ENCODE data around the gene KDM4C.
"Not testable (repeated sequence)": the region's sequence is repeated elsewhere in the genome, so short reads cannot be mapped to it uniquely, and the experiment has no call there.

KDM4C gene

GRCh38 chr9:6944093-6944551 is 186.3 kb downstream of the KDM4C start:
- no peaks in the 10 kb centered on the region for H3K36me3 ChIP-seq (ENCODE audit: control insufficient read depth in 2 of 2, insufficient read depth in 2 of 2, low read length in 2 of 2)
- no peaks in the 10 kb centered on the region for H3K9me3 ChIP-seq (ENCODE audit: control insufficient read depth in 2 of 2, low read length in 2 of 2)
- no peak overlapping the region for H3K4me3 ChIP-seq (ENCODE audit: low read length in 2 of 2)
- H3K4me1 ChIP-seq (ENCODE audit: control insufficient read depth in 2 of 2, insufficient read depth in 2 of 2, low read length in 2 of 2): no peaks in the 10 kb centered on the region
- H3K9ac ChIP-seq (ENCODE audit: low read depth in 1 of 2, low read length in 2 of 2): no peak overlapping the region
- no peak overlapping the region for H3K27ac ChIP-seq (ENCODE audit: low read depth in 2 of 2, low read length in 2 of 2)
- H3K27me3 ChIP-seq (ENCODE audit: control insufficient read depth in 2 of 2, insufficient read depth in 2 of 2, low read length in 2 of 2): no peaks in the 10 kb centered on the region

GRCh38 chr9:6944896-6945295 is 187.1 kb downstream of the KDM4C start:
- Histone ChIP-seq H3K9ac (ENCODE audit: low read depth in 1 of 2, low read length in 2 of 2) (no peak overlapping the region), H3K27me3 (ENCODE audit: control insufficient read depth in 2 of 2, insufficient read depth in 2 of 2, low read length in 2 of 2) (no peaks in the 10 kb centered on the region), H3K36me3 (ENCODE audit: control insufficient read depth in 2 of 2, insufficient read depth in 2 of 2, low read length in 2 of 2) (no peaks in the 10 kb centered on the region), H3K9me3 (ENCODE audit: control insufficient read depth in 2 of 2, low read length in 2 of 2) (no peaks in the 10 kb centered on the region), H3K27ac (ENCODE audit: low read depth in 2 of 2, low read length in 2 of 2) (no peak overlapping the region), H3K4me3 (ENCODE audit: low read length in 2 of 2) (no peak overlapping the region), H3K4me1 (ENCODE audit: control insufficient read depth in 2 of 2, insufficient read depth in 2 of 2, low read length in 2 of 2) (no peaks in the 10 kb centered on the region)

GRCh38 chr9:6945816-6946215 is 188.0 kb downstream of the KDM4C start:
- H3K9me3 ChIP-seq (ENCODE audit: control insufficient read depth in 2 of 2, low read length in 2 of 2): no peaks in the 10 kb centered on the region
- no peaks in the 10 kb centered on the region for H3K36me3 ChIP-seq (ENCODE audit: control insufficient read depth in 2 of 2, insufficient read depth in 2 of 2, low read length in 2 of 2)
- no peak overlapping the region for H3K9ac ChIP-seq (ENCODE audit: low read depth in 1 of 2, low read length in 2 of 2)
- no peaks in the 10 kb centered on the region for H3K27me3 ChIP-seq (ENCODE audit: control insufficient read depth in 2 of 2, insufficient read depth in 2 of 2, low read length in 2 of 2)
- no peak overlapping the region for H3K4me3 ChIP-seq (ENCODE audit: low read length in 2 of 2)
- H3K27ac ChIP-seq (ENCODE audit: low read depth in 2 of 2, low read length in 2 of 2): no peak overlapping the region
- no peaks in the 10 kb centered on the region for H3K4me1 ChIP-seq (ENCODE audit: control insufficient read depth in 2 of 2, insufficient read depth in 2 of 2, low read length in 2 of 2)

GRCh38 chr9:6946583-6947166 is 188.9 kb downstream of the KDM4C start:
- Histone ChIP-seq H3K9ac (ENCODE audit: low read depth in 1 of 2, low read length in 2 of 2) (no peak overlapping the region), H3K27ac (ENCODE audit: low read depth in 2 of 2, low read length in 2 of 2) (no peak overlapping the region), H3K27me3 (ENCODE audit: control insufficient read depth in 2 of 2, insufficient read depth in 2 of 2, low read length in 2 of 2) (no peaks in the 10 kb centered on the region), H3K4me1 (ENCODE audit: control insufficient read depth in 2 of 2, insufficient read depth in 2 of 2, low read length in 2 of 2) (no peaks in the 10 kb centered on the region), H3K9me3 (ENCODE audit: control insufficient read depth in 2 of 2, low read length in 2 of 2) (no peaks in the 10 kb centered on the region), H3K36me3 (ENCODE audit: control insufficient read depth in 2 of 2, insufficient read depth in 2 of 2, low read length in 2 of 2) (no peaks in the 10 kb centered on the region), H3K4me3 (ENCODE audit: low read length in 2 of 2) (no peak overlapping the region)

GRCh38 chr9:6948921-6949320 is 191.1 kb downstream of the KDM4C start:
- H3K4me1 ChIP-seq (ENCODE audit: control insufficient read depth in 2 of 2, insufficient read depth in 2 of 2, low read length in 2 of 2); H3K27ac ChIP-seq (ENCODE audit: low read depth in 2 of 2, low read length in 2 of 2); H3K27me3 ChIP-seq (ENCODE audit: control insufficient read depth in 2 of 2, insufficient read depth in 2 of 2, low read length in 2 of 2); H3K36me3 ChIP-seq (ENCODE audit: control insufficient read depth in 2 of 2, insufficient read depth in 2 of 2, low read length in 2 of 2); H3K4me3 ChIP-seq (ENCODE audit: low read length in 2 of 2); H3K9me3 ChIP-seq (ENCODE audit: control insufficient read depth in 2 of 2, low read length in 2 of 2); H3K9ac ChIP-seq (ENCODE audit: low read depth in 1 of 2, low read length in 2 of 2): not testable (repeated sequence)

GRCh38 chr9:6955251-6955921 is 197.6 kb downstream of the KDM4C start:
- peaks cover 4 to 10% of the 10 kb centered on the region in 2 donors for H3K4me1 ChIP-seq (ENCODE audit: control insufficient read depth in 2 of 2, insufficient read depth in 2 of 2, low read length in 2 of 2)
- no peak overlapping the region for H3K4me3 ChIP-seq (ENCODE audit: low read length in 2 of 2)
- H3K36me3 ChIP-seq (ENCODE audit: control insufficient read depth in 2 of 2, insufficient read depth in 2 of 2, low read length in 2 of 2): peaks cover 0 to 2% of the 10 kb centered on the region in 2 donors
- H3K27me3 ChIP-seq (ENCODE audit: control insufficient read depth in 2 of 2, insufficient read depth in 2 of 2, low read length in 2 of 2): no peaks in the 10 kb centered on the region
- no peak overlapping the region for H3K9ac ChIP-seq (ENCODE audit: low read depth in 1 of 2, low read length in 2 of 2)
- no peak overlapping the region for H3K27ac ChIP-seq (ENCODE audit: low read depth in 2 of 2, low read length in 2 of 2)
- no peaks in the 10 kb centered on the region for H3K9me3 ChIP-seq (ENCODE audit: control insufficient read depth in 2 of 2, low read length in 2 of 2)

GRCh38 chr9:6956879-6957278 is 199.1 kb downstream of the KDM4C start:
- Histone ChIP-seq H3K9ac (ENCODE audit: low read depth in 1 of 2, low read length in 2 of 2) (no peak overlapping the region), H3K4me1 (ENCODE audit: control insufficient read depth in 2 of 2, insufficient read depth in 2 of 2, low read length in 2 of 2) (peaks cover 4 to 10% of the 10 kb centered on the region in 2 donors), H3K4me3 (ENCODE audit: low read length in 2 of 2) (no peak overlapping the region), H3K27ac (ENCODE audit: low read depth in 2 of 2, low read length in 2 of 2) (no peak overlapping the region), H3K9me3 (ENCODE audit: control insufficient read depth in 2 of 2, low read length in 2 of 2) (no peaks in the 10 kb centered on the region), H3K36me3 (ENCODE audit: control insufficient read depth in 2 of 2, insufficient read depth in 2 of 2, low read length in 2 of 2) (peaks cover 0 to 6% of the 10 kb centered on the region in 2 donors), H3K27me3 (ENCODE audit: control insufficient read depth in 2 of 2, insufficient read depth in 2 of 2, low read length in 2 of 2) (no peaks in the 10 kb centered on the region)

GRCh38 chr9:6959270-6960000 is 201.7 kb downstream of the KDM4C start:
- Histone ChIP-seq H3K27me3 (ENCODE audit: control insufficient read depth in 2 of 2, insufficient read depth in 2 of 2, low read length in 2 of 2) (no peaks in the 10 kb centered on the region), H3K36me3 (ENCODE audit: control insufficient read depth in 2 of 2, insufficient read depth in 2 of 2, low read length in 2 of 2) (peaks cover 0 to 6% of the 10 kb centered on the region in 2 donors), H3K4me3 (ENCODE audit: low read length in 2 of 2) (peak overlapping the region in 1 of 2 donors; percentile 23), H3K27ac (ENCODE audit: low read depth in 2 of 2, low read length in 2 of 2) (peak overlapping the region; percentile 6 to 34), H3K9me3 (ENCODE audit: control insufficient read depth in 2 of 2, low read length in 2 of 2) (no peaks in the 10 kb centered on the region), H3K9ac (ENCODE audit: low read depth in 1 of 2, low read length in 2 of 2) (no peak overlapping the region), H3K4me1 (ENCODE audit: control insufficient read depth in 2 of 2, insufficient read depth in 2 of 2, low read length in 2 of 2) (peaks cover 4 to 12% of the 10 kb centered on the region in 2 donors)

- Histone ChIP-seq H3K9ac (ENCODE audit: low read depth in 1 of 2, low read length in 2 of 2) (no peak overlapping the region), H3K27ac (ENCODE audit: low read depth in 2 of 2, low read length in 2 of 2) (no peak overlapping the region), H3K4me1 (ENCODE audit: control insufficient read depth in 2 of 2, insufficient read depth in 2 of 2, low read length in 2 of 2) (peaks cover 4 to 12% of the 10 kb centered on the region in 2 donors), H3K9me3 (ENCODE audit: control insufficient read depth in 2 of 2, low read length in 2 of 2) (no peaks in the 10 kb centered on the region), H3K4me3 (ENCODE audit: low read length in 2 of 2) (no peak overlapping the region), H3K27me3 (ENCODE audit: control insufficient read depth in 2 of 2, insufficient read depth in 2 of 2, low read length in 2 of 2) (no peaks in the 10 kb centered on the region), H3K36me3 (ENCODE audit: control insufficient read depth in 2 of 2, insufficient read depth in 2 of 2, low read length in 2 of 2) (peaks cover 0 to 6% of the 10 kb centered on the region in 2 donors)
Observed at GRCh38 chr9:6960777-6961176, 203.0 kb downstream of the KDM4C start.

GRCh38 chr9:6961845-6962522 is 204.2 kb downstream of the KDM4C start:
- Histone ChIP-seq H3K9me3 (ENCODE audit: control insufficient read depth in 2 of 2, low read length in 2 of 2) (no peaks in the 10 kb centered on the region), H3K27ac (ENCODE audit: low read depth in 2 of 2, low read length in 2 of 2) (no peak overlapping the region), H3K4me3 (ENCODE audit: low read length in 2 of 2) (no peak overlapping the region), H3K36me3 (ENCODE audit: control insufficient read depth in 2 of 2, insufficient read depth in 2 of 2, low read length in 2 of 2) (peaks cover 0 to 6% of the 10 kb centered on the region in 2 donors), H3K4me1 (ENCODE audit: control insufficient read depth in 2 of 2, insufficient read depth in 2 of 2, low read length in 2 of 2) (peaks cover 4 to 12% of the 10 kb centered on the region in 2 donors), H3K27me3 (ENCODE audit: control insufficient read depth in 2 of 2, insufficient read depth in 2 of 2, low read length in 2 of 2) (no peaks in the 10 kb centered on the region), H3K9ac (ENCODE audit: low read depth in 1 of 2, low read length in 2 of 2) (no peak overlapping the region)

Measured in mucosa of rectum (tissue), 2 donors.